Astrocyte (in vitro differentiated cells and primary cell): ENCODE data around the gene FCN2. TPM values are rescaled to one million over a fixed set of nuclear protein-coding genes. Genes with fewer than 3 reads are reported as not detected.

ENCODE experiments used
- DNase-seq: peaks from one replicate; pipeline ENCODE4 v3.0.0-alpha.2; 2010; ENCODE audit warnings: low read depth
- FAIRE-seq: peaks from 2 replicates; lab custom pipeline; 2011; peaks lifted over from hg19 to GRCh38; lab: Jason Lieb, UNC
- H2AFZ ChIP-seq: 2 replicates; pipeline ENCODE4 v1.6.0; 2012; ENCODE audit warnings: low read depth, low read length, inconsistent platforms
- H3K27ac ChIP-seq: 2 replicates; pipeline ENCODE4 v1.5.1; 2011; ENCODE audit warnings: low read depth, low read length, inconsistent platforms
- H3K27me3 ChIP-seq: 2 replicates; pipeline ENCODE4 v1.6.0; 2011; ENCODE audit warnings: low read length, inconsistent platforms; ENCODE audit not compliant: insufficient read depth
- H3K36me3 ChIP-seq: 2 replicates; pipeline ENCODE4 v1.5.1; 2011; ENCODE audit warnings: low read length, inconsistent platforms; ENCODE audit not compliant: insufficient read depth
- H3K4me1 ChIP-seq: 2 replicates; pipeline ENCODE4 v1.5.1; 2011; ENCODE audit warnings: low read length, inconsistent platforms; ENCODE audit not compliant: insufficient read depth
- H3K4me2 ChIP-seq: 2 replicates; pipeline ENCODE4 v1.6.0; 2012; ENCODE audit warnings: low read length, inconsistent platforms
- H3K4me3 ChIP-seq: 2 replicates; pipeline ENCODE4 v1.5.1; 2011; ENCODE audit warnings: low read depth, mild to moderate bottlenecking, low read length, inconsistent platforms; ENCODE audit not compliant: insufficient read depth
- H3K79me2 ChIP-seq: 2 replicates; pipeline ENCODE4 v1.6.0; 2012; ENCODE audit warnings: mild to moderate bottlenecking, low read length, inconsistent platforms; ENCODE audit not compliant: insufficient read depth
- H3K9ac ChIP-seq: 2 replicates; pipeline ENCODE4 v1.6.0; 2012; ENCODE audit warnings: mild to moderate bottlenecking, low read length, inconsistent platforms
- H3K9me3 ChIP-seq: 2 replicates; pipeline ENCODE4 v1.5.1; 2012; ENCODE audit warnings: low read depth, mild to moderate bottlenecking, low read length, inconsistent platforms; ENCODE audit not compliant: insufficient read depth
- H4K20me1 ChIP-seq: 2 replicates; pipeline ENCODE4 v1.6.0; 2012; ENCODE audit warnings: low read length, inconsistent platforms; ENCODE audit not compliant: insufficient read depth
- H3K27ac Mint-ChIP-seq: one replicate; pipeline ENCODE4 v1.8.0; 2021; ENCODE audit warnings: mild to moderate bottlenecking, mixed read lengths; ENCODE audit not compliant: unreplicated experiment
- H3K27me3 Mint-ChIP-seq: one replicate; pipeline ENCODE4 v1.8.0; 2021; ENCODE audit warnings: low read depth, mixed read lengths; ENCODE audit not compliant: unreplicated experiment
- H3K36me3 Mint-ChIP-seq: one replicate; pipeline ENCODE4 v1.8.0; 2021; ENCODE audit warnings: low read depth, mixed read lengths; ENCODE audit not compliant: unreplicated experiment
- H3K4me1 Mint-ChIP-seq: one replicate; pipeline ENCODE4 v1.8.0; 2021; ENCODE audit warnings: low read depth, mixed read lengths; ENCODE audit not compliant: unreplicated experiment
- H3K4me3 Mint-ChIP-seq: one replicate; pipeline ENCODE4 v1.8.0; 2021; ENCODE audit warnings: mild to moderate bottlenecking, moderate library complexity, mixed read lengths; ENCODE audit not compliant: unreplicated experiment
- H3K9me3 Mint-ChIP-seq: one replicate; pipeline ENCODE4 v1.8.0; 2021; ENCODE audit warnings: mild to moderate bottlenecking, mixed read lengths; ENCODE audit not compliant: unreplicated experiment
- CTCF ChIP-seq: IDR thresholded peaks from 2 replicates; pipeline ENCODE4 v1.5.1; 2011; ENCODE audit warnings: low read depth, mild to moderate bottlenecking, inconsistent platforms, low read length, moderate library complexity; ENCODE audit not compliant: insufficient read depth
- EZH2 ChIP-seq: IDR thresholded peaks from 2 replicates; pipeline ENCODE4 v1.6.1; 2012; ENCODE audit warnings: mild to moderate bottlenecking, low read length, inconsistent platforms; ENCODE audit not compliant: insufficient read depth
- total RNA-seq: library from RNA; stranded (reverse); gene quantifications from 2 replicates; pipeline ENCODE4 v1.2.1, GENCODE V29; 2021

The FCN2 gene
- total RNA-seq, 1 donor from 2014 or later = not detected

- Mint-ChIP-seq H3K27me3 (peaks cover 34% of the 10 kb centered on the region), H3K27ac (no peak overlapping the region), H3K4me3 (no peak overlapping the region), H3K4me1 (peaks cover 2% of the 10 kb centered on the region), H3K36me3 (peaks cover 2% of the 10 kb centered on the region), H3K9me3 (peaks cover 3% of the 10 kb centered on the region)
- no peak for DNase-seq
- Histone ChIP-seq H3K9ac (no peak overlapping the region), H3K4me2 (no peak overlapping the region), H3K27ac (no peak overlapping the region), H2AFZ (no peak overlapping the region), H3K4me3 (no peak overlapping the region), H3K4me1 (no peaks in the 10 kb centered on the region), H3K36me3 (no peaks in the 10 kb centered on the region), H3K79me2 (no peaks in the 10 kb centered on the region), H3K27me3 (no peaks in the 10 kb centered on the region), H3K9me3 (no peaks in the 10 kb centered on the region), H4K20me1 (no peaks in the 10 kb centered on the region)
- no peak for TF ChIP-seq CTCF
- TF ChIP-seq EZH2 = no peak
- FAIRE-seq = no peak
These were observed 9.6 kb upstream of the FCN2 start for GRCh38 chr9:134870746-134871662.

GRCh38 chr9:134871697-134872340 is 8.8 kb upstream of the FCN2 start:
- Mint-ChIP-seq H3K27ac (no peak overlapping the region), H3K36me3 (peaks cover 2% of the 10 kb centered on the region), H3K27me3 (peaks cover 37% of the 10 kb centered on the region), H3K9me3 (peaks cover 3% of the 10 kb centered on the region), H3K4me1 (peaks cover 2% of the 10 kb centered on the region), H3K4me3 (no peak overlapping the region)
- no peak for FAIRE-seq
- Histone ChIP-seq H3K9me3 (no peaks in the 10 kb centered on the region), H3K79me2 (no peaks in the 10 kb centered on the region), H3K4me3 (no peak overlapping the region), H3K36me3 (no peaks in the 10 kb centered on the region), H3K9ac (no peak overlapping the region), H3K27ac (no peak overlapping the region), H3K4me2 (no peak overlapping the region), H2AFZ (no peak overlapping the region), H3K4me1 (no peaks in the 10 kb centered on the region), H3K27me3 (no peaks in the 10 kb centered on the region), H4K20me1 (no peaks in the 10 kb centered on the region)
- no peak for TF ChIP-seq EZH2
- no peak for TF ChIP-seq CTCF
- DNase-seq = no peak
